ENCODE results near the gene PRRX2.

The PRRX2 gene

GRCh38 chr9:129649726-129650679 is 15.4 kb upstream of the PRRX2 start:
- ChIA-PET CTCF (no interaction called here), POLR2A (interaction anchor here (0.6 kb wide), 1 partner anchor 48 kb away, joined by 3 read pairs; no protein-coding TSS in a partner anchor)
- no peak for DNase-seq (ENCODE audit: extremely low spot score)
- no peak for TF ChIP-seq BHLHE40 (IDR thresholded peaks at IDR 0.05; ENCODE audit: borderline replicate concordance)
- no peak for TF ChIP-seq HDGF (IDR thresholded peaks at IDR 0.05; ENCODE audit: borderline replicate concordance)
- no peak for TF ChIP-seq FOXA1 (IDR thresholded peaks at IDR 0.05)
- TF ChIP-seq SUZ12 (IDR thresholded peaks at IDR 0.05) = no peak
- TF ChIP-seq ELF4 (IDR thresholded peaks at IDR 0.05) = no peak
- no peak for TF ChIP-seq ARNT (IDR thresholded peaks at IDR 0.05)
- TF ChIP-seq L3MBTL2 (conservative IDR thresholded peaks at IDR 0.05) = no peak
- TF ChIP-seq CTBP1 (IDR thresholded peaks at IDR 0.05; ENCODE audit: borderline replicate concordance) = no peak
- no peak for TF ChIP-seq LEF1 (IDR thresholded peaks at IDR 0.05; ENCODE audit: borderline replicate concordance)

- DNase-seq (ENCODE audit: extremely low spot score) = no peak
- ChIA-PET POLR2A (no interaction called here), CTCF (interaction anchor here (1.2 kb wide), 1 partner anchor 8 kb away, joined by 5 read pairs; the partner anchor contains the start of gene ASB6)
- TF ChIP-seq ELF4 (IDR thresholded peaks at IDR 0.05) = no peak
- TF ChIP-seq BHLHE40 (IDR thresholded peaks at IDR 0.05; ENCODE audit: borderline replicate concordance) = no peak
- no peak for TF ChIP-seq TARDBP (IDR thresholded peaks at IDR 0.05)
- no peak for TF ChIP-seq ARNT (IDR thresholded peaks at IDR 0.05)
- no peak for TF ChIP-seq PKNOX1 (IDR thresholded peaks at IDR 0.05)
- TF ChIP-seq FOXA1 (IDR thresholded peaks at IDR 0.05) = no peak
- no peak for TF ChIP-seq ZNF384 (IDR thresholded peaks at IDR 0.05)
- TF ChIP-seq HDGF (IDR thresholded peaks at IDR 0.05; ENCODE audit: borderline replicate concordance) = no peak
- TF ChIP-seq L3MBTL2 (conservative IDR thresholded peaks at IDR 0.05) = no peak
- TF ChIP-seq SP1 (IDR thresholded peaks at IDR 0.05) = no peak
- TF ChIP-seq FOXK2 (IDR thresholded peaks at IDR 0.05) = no peak
- TF ChIP-seq NFRKB (IDR thresholded peaks at IDR 0.05) = no peak
- TF ChIP-seq FOXM1 (IDR thresholded peaks at IDR 0.05; ENCODE audit: borderline replicate concordance) = no peak
- no peak for TF ChIP-seq LEF1 (IDR thresholded peaks at IDR 0.05; ENCODE audit: borderline replicate concordance)
- no peak for TF ChIP-seq CTBP1 (IDR thresholded peaks at IDR 0.05; ENCODE audit: borderline replicate concordance)
- no peak for TF ChIP-seq SUZ12 (IDR thresholded peaks at IDR 0.05)
Measured at GRCh38 chr9:129650680-129651235, 14.7 kb upstream of the PRRX2 start.

GRCh38 chr9:129653823-129654553 is 11.5 kb upstream of the PRRX2 start:
- no peak for DNase-seq (ENCODE audit: extremely low spot score)
- CTCF ChIA-PET = no interaction called here
- TF ChIP-seq NFRKB (IDR thresholded peaks at IDR 0.05) (no peak), FOXA1 (IDR thresholded peaks at IDR 0.05) (no peak), L3MBTL2 (conservative IDR thresholded peaks at IDR 0.05) (no peak), PKNOX1 (IDR thresholded peaks at IDR 0.05) (no peak), ZNF384 (IDR thresholded peaks at IDR 0.05) (no peak), LEF1 (IDR thresholded peaks at IDR 0.05; ENCODE audit: borderline replicate concordance) (no peak), SP1 (IDR thresholded peaks at IDR 0.05) (no peak), BHLHE40 (IDR thresholded peaks at IDR 0.05; ENCODE audit: borderline replicate concordance) (no peak), TARDBP (IDR thresholded peaks at IDR 0.05) (no peak), SUZ12 (IDR thresholded peaks at IDR 0.05) (no peak), FOXM1 (IDR thresholded peaks at IDR 0.05; ENCODE audit: borderline replicate concordance) (no peak), CTBP1 (IDR thresholded peaks at IDR 0.05; ENCODE audit: borderline replicate concordance) (no peak), ARNT (IDR thresholded peaks at IDR 0.05) (no peak), ELF4 (IDR thresholded peaks at IDR 0.05) (no peak), HDGF (IDR thresholded peaks at IDR 0.05; ENCODE audit: borderline replicate concordance) (no peak), FOXK2 (IDR thresholded peaks at IDR 0.05) (no peak)
- POLR2A ChIA-PET = no interaction called here

DNA sequence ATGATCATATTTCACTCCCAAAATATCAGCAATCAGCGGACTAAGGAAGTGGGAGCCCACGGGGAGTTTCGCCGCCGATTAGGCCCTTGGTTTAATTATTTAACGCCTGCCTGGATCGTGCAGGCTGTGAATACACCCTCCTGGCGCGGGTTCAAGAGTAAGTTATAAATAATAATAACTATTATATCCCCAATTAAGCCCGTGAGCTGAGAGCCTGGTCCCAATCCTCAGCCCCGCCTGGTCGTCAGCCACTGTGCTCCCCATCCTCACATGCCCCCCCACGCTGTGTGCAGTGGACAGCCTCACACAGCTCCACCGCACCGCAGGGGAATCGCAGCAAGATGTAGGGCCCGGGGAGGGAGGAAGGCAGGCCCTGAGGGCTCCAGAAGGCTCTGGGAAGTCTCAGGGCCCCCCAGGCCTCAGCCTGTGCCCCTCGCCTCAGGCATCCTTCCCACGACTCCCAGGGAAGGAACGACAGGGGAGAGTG is 10.8 kb upstream of the PRRX2 start:
- TF ChIP-seq PKNOX1 (IDR thresholded peaks at IDR 0.05) = no peak
- no peak for TF ChIP-seq BHLHE40 (IDR thresholded peaks at IDR 0.05; ENCODE audit: borderline replicate concordance)
- no peak for TF ChIP-seq FOXA1 (IDR thresholded peaks at IDR 0.05)
- no peak for TF ChIP-seq SP1 (IDR thresholded peaks at IDR 0.05)
- TF ChIP-seq SUZ12 (IDR thresholded peaks at IDR 0.05) = no peak
- no peak for TF ChIP-seq ZNF384 (IDR thresholded peaks at IDR 0.05)
- TF ChIP-seq CTBP1 (IDR thresholded peaks at IDR 0.05; ENCODE audit: borderline replicate concordance) = no peak
- TF ChIP-seq ELF4 (IDR thresholded peaks at IDR 0.05) = no peak
- ChIA-PET CTCF (no interaction called here), POLR2A (no interaction called here)
- DNase-seq (ENCODE audit: extremely low spot score) = no peak

- TF ChIP-seq ARNT (IDR thresholded peaks at IDR 0.05) (no peak), SUZ12 (IDR thresholded peaks at IDR 0.05) (no peak), NFRKB (IDR thresholded peaks at IDR 0.05) (no peak), HDGF (IDR thresholded peaks at IDR 0.05; ENCODE audit: borderline replicate concordance) (no peak), PKNOX1 (IDR thresholded peaks at IDR 0.05) (no peak), BHLHE40 (IDR thresholded peaks at IDR 0.05; ENCODE audit: borderline replicate concordance) (no peak)
- ChIA-PET CTCF (no interaction called here), POLR2A (no interaction called here)
- DNase-seq (ENCODE audit: extremely low spot score) = no peak
Measured at GRCh38 chr9:129655154-129655553, 10.3 kb upstream of the PRRX2 start.
